ENCODE data around the gene CCSER1.
A peak's percentile ranks its signal among the peaks of the same experiment; 100 is the strongest.
"Not testable (repeated sequence)": the region's sequence is repeated elsewhere in the genome, so short reads cannot be mapped to it uniquely, and the experiment has no call there.

Gene CCSER1

DNA sequence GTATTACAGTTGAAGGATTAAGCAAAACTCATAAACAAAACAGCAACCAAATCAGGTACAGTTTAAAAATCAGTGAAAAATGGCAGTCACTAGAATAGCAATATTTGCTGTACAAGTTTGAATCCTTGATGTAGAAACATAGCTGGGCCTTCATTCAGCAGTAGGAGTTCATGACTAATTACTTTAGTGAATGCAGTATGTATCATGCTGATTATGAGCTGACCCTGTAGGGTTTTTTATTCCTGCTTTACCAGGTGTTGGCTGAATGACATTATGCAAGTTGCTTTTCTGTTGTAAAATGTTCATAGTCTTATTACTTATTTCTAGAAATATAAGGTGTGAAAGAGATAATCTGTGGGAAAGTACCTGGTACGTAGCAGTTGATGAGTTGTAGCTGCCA is 179.6 kb downstream of the CCSER1 start:
- no peak for DNase-seq

DNA sequence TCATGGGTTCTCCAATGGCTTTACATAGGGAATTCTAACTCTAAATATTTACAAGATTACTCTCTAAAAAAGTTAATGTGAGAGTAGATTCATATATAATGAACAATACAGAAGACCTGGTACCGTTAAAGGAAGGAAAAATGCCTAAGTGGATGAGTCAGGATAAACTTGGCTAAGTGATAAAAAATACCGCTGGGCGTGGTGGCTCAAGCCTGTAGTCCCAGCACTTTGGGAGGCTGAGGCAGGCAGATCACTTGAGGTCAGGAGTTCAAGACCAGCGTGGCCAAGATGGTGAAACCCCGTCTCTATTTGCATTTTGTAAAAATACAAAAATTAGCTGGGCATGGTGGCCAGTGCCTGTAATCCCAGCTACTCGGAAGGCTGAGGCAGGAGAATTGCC is 189.9 kb downstream of the CCSER1 start:
- not testable (repeated sequence) for DNase-seq

DNA sequence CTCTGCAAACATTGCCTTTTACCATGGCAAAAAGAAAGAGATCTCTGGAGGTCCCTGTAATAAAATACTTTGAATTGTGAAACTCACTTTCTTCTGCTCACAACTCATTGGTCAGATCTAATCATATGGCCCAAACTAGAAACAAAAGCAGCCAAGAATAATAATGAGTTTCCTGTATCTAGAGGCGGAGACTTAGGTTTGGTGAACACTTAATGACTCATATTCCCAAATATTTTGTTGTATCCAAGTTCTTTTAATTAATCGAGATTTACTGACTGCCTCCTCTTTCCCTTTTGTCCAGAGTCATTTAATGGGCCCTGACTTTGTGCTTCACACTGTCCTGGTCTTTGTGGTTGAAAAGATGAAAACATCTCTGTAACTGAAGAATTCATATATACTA is 190.6 kb downstream of the CCSER1 start:
- DNase-seq: no peak

DNA sequence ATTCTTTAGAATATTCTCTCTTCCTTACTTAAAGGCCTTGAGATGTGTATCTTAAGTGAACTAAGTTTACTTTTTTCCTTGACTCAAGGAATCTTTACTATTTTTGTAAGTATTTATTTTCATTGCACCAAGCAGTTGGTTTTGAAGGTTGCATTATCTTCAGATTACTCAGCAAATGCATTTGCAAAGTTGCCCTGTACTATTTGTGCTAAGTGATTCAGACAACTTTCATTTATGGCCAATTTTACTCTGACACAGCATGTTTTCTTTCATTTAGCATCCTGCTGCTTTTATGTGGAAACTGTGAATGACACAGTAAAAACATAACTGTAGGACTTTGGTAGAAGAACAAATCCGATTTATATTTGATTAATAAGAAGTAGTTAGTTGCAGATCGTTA is 191.0 kb downstream of the CCSER1 start:
- peak; percentile 1 for DNase-seq

DNA sequence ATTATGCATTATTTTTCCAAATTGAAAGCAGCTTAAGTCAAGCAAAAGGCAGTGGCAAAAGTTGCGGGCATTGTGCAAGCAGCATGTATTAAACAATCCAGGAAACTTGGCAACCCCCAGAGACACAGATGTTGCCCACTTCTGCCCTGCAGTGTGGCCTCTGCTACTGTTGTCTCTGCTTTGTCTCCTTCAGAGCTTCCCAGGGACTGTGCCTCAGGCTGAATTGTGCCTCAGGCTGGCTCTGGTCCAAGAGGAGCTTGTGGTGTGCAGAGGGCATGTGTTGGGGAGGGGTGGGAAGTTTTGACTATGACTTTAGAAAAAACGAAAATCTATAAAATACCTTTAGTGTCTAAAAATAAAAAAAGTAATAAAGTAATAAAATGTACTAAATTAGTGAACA is 201.4 kb downstream of the CCSER1 start:
- no peak for DNase-seq

DNA sequence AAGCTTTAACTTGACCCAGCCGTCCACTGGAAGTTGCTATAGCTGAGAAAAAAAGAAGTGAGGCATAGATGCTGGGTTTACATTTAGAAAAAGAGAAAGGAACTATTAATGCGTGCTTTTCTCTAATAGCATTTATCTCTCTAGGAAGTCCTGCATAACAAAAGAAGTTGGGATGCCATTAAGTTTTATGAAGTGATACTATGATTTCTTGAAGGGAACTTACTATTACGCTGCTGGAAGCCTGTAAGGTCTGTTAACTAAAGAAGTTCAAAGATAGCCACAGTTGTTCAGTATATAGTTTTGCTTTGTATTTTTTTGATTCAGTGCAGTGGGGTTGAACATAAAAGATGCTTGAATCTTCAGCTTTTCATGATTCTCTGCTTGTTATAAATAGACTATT is 203.4 kb downstream of the CCSER1 start:
- DNase-seq: no peak

DNA sequence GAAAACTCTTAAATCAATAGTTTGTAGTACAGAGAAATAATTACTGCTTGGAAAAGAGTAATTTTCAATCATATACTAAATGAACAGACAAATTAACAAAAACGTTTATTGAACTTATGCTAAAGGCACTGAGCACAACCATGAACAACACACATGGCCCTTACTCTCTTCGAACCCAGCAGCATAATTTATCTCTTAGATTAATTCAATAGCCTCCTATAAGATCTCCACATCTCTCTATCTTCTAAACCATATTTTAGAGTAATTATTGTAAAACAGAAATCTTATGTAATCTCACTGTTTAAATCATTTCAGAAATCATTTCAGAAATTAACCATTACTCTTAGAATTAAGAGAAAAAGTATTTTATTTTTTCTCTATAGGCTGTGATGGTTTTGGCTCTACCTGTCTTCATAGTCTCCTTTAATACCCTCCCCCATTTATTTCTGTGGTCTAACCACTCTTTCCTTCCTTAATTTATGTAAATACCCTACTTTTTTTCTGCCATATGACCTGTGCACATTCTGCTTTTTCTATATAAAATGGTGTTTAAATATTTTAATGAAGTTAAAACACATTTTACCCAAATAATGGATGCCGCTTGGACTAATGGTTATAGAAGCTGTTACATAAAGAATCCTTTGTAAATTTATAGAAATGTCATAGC is 218.5 kb downstream of the CCSER1 start:
- no peak for DNase-seq

GRCh38 chr4:90349636-90350035 is 222.4 kb downstream of the CCSER1 start:
- no peak for DNase-seq

GRCh38 chr4:90357117-90357710 is 230.0 kb downstream of the CCSER1 start:
- peak; percentile 2 for DNase-seq

DNA sequence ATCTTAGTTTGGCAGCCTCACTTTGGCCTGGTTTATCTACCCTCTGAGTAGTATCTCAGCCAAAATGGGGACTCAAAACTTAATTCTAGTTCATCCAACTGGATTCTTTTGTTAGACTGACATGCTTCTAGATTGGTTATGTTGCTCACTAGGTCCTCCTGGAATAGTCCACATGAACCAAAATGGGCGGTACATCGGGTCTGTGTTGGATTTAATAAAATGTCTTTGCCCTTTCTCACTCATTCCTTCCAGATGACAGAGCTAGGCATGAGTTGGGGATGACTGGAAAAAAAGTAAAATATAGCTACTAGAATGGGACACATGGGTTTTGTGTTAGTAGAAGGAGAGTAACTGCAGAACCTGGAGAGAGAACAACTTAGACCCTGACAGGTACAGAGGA is 247.9 kb downstream of the CCSER1 start:
- DNase-seq: no peak

DNA sequence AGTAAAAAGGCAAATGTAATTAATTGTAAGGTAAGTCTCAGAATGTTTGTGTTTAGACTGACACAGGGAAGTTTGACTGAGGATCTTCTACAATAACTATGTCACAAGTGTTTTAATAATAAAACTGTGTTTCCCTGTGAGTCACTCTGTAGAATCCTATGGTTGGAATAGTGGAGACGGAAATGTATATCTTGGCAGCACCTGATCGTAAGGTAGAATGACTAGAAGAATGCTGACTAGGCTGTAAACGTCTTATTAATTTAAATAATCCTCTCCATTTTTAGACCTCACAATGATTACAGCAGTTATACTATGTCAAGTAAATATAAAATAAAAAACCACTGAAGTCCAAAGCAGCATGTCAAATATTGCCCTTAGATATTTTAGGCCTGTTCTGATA is 266.0 kb downstream of the CCSER1 start:
- DNase-seq: no peak

DNA sequence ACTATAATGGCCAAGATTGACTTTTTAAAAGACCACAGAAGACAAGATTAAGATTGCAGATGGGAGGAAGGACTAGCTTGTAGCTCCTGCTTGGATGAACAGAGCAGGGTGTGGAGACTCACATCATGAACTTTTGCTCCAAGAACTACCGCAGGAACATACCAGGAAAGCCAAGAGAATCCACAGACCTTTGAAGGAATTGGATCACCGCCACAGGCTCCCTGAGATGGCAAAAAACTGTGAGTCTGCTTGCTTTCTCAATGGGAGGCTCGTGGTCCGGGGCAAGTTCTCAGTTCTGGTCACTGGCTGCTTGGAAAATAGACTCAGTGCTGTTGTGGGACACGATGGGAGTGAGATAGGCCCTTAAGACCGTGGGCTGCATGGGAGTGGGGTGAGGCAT is 276.6 kb downstream of the CCSER1 start:
- no peak for DNase-seq

DNA sequence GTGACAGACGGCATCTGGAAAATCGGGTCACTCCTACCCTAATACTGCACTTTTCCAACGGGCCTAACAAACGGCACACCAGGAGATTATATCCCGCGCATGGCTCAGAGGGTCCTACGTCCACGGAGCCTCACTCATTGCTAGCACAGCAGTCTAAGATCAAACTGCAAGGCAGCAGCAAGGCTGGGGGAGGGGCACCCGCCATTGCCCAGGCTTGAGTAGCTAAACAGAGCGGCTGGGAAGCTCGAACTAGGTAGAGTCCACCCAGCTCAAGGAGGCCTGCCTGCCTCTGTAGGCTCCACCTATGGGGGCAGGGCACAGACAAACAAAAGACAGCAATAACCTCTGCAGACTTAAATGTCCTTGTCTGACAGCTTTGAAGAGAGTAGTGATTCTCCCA is 280.7 kb downstream of the CCSER1 start:
- DNase-seq: not testable (repeated sequence)

DNA sequence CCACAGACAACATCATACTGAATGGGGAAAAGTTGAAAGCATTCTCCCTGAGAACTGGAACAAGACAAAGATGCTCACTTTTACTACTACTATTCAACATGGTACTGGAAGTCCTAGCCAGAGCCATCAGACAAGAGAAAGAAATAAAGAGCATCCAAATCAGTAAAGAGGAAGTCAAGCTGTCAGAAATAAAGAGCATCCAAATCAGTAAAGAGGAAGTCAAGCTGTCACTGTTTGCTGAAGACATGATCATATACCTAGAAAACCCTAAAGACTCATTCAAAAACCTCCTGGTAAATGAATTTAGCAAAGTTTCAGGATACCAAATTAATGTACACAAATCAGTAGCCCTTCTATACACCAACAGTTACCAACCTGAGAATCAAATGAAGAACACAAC is 285.6 kb downstream of the CCSER1 start:
- DNase-seq: not testable (repeated sequence)

GRCh38 chr4:90415116-90415515 is 287.9 kb downstream of the CCSER1 start:
- DNase-seq: no peak

- peak; percentile 32 for DNase-seq
These were observed 292.0 kb downstream of the CCSER1 start for GRCh38 chr4:90419124-90419711.

DNA sequence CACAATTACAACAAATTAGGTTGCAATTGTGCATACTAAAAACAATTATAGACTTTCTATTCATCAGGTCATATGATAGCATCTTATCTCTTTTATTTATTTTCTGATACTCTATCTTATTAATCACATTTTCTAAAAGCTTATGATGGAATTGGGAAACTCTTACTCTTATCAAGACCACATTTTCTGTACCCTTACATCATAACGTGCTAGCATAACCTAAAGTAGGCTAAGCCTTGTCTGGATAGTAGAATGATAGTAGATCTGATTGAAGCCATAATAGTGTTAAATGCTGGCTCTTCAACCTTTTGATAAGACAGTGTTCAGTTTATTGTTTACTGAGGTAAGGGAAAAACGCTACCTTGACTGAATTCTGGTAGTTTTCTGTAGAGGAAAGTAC is 294.0 kb downstream of the CCSER1 start:
- no peak for DNase-seq

DNA sequence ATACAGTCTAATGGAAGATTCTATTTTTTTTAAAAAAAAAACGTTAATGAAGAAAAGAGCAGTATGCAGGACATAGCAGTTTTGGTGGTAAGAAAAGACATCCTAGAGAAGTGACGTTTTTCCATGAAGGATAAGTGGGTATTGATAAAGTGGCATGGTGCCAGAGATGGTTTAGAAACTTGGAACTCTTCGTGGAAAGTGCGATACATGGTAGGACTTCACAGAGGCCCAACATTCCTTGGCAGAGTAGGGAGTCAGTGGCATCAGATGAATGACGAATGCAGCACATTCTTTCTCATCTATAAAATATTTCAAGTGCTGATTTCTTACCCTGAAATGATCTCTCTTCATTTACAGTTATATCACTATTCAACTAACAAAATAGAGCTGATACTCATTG is 298.7 kb downstream of the CCSER1 start:
- DNase-seq: no peak

DNA sequence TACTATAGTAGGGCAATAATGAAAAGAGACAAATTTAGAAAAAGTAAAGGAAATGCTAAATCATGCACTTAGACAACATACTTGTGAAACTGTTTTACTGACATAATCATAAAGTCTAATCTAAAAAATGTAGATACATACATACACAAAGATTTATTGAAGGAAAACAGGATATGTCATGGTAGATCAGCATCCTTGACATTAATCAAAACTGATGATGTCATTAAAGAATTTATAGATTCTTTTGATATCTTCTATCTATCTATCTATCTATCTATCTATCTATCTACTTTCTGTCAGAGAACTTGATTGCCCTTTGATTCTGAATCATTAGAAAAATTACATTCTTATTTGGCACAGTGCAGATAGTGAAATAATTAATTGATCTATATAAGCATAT is 311.3 kb downstream of the CCSER1 start:
- DNase-seq: no peak

DNA sequence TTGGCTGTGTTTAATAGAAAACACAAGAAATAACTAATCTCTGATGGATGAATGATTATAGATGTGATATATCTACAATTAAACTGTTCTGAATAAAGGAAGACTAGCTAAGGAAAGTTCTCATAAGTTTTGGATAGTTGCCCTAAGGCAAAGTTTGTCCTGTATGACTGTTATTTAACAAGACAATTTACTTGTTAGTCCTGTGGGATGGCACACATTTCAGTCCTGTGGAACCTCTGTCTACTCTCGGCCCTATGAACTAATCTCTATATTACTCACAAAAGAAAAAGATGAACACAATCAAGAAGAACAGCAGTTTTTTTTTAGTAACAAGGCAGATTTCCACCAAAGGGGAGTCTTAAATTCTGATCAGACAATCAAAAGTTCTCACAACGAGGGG is 314.6 kb downstream of the CCSER1 start:
- DNase-seq: no peak

GRCh38 chr4:90442619-90443018 is 315.4 kb downstream of the CCSER1 start:
- no peak for DNase-seq

DNA sequence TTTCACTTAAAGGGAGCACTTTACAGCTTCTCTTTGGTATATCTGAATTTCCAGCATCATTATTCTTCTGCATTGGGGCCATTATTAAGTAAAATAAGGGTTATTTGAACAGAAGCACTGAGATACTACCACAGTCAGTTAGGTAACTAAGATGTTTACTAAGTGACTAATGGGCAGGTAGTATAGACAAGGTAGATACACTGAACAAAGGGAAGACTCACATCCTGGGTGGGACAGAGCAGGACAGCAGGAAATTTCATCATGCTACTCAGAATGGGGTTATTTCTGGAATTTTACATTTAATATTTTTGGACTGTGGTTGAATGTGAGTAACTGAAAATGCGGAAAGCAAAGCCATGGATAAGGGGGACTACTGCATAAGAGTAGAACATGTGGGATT is 316.0 kb downstream of the CCSER1 start:
- DNase-seq: no peak

GRCh38 chr4:90444904-90445303 is 317.7 kb downstream of the CCSER1 start:
- DNase-seq: no peak

- DNase-seq: no peak
These were observed 318.2 kb downstream of the CCSER1 start for GRCh38 chr4:90445380-90445779.

DNA sequence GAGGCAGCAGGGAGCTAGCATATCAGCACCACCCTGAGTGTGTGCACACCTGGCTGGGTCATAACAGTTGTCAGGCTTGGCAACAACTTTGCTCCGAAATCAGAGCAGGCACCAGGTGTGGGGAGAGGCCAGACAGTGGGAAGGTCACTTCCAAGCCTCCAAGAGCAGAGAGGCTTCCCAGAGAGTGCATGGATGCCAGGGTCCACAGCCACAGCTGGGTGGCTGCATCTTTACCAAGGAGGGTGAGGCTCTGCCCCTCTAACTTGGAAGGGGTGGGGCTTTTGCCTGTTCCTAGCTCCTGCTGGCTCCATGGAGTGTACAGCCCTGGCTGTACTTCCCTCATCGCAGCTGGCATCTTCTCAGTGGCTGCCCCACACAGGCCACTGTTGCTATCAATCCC is 322.4 kb downstream of the CCSER1 start:
- DNase-seq: no peak
